Natural killer cell (primary cell): Measurements from ENCODE around the gene PPP2R5C. TPM values are rescaled to one million over a fixed set of nuclear protein-coding genes. Genes with fewer than 3 reads are reported as not detected.

Experiments used
- ATAC-seq, 3 donors: fragments of 150-1000 bp in 2 of 3; fragments of 200-7000 bp in 1 of 3; cut with Tn5 transposase; 1 replicate in 1 of 3; 2 replicates in 2 of 3; pipeline ENCODE4 v1.10.0; 2021; ENCODE audit warnings: mild to moderate bottlenecking in 2 of 3, moderate library complexity in 2 of 3
- DNase-seq, 2 donors: peaks; one replicate each; pipeline versions ENCODE4 v3.0.0 to v3.0.0-alpha.2; 2013 to 2021; ENCODE audit warnings: mixed read lengths in 1 of 2
- H3K27ac ChIP-seq: one replicate; pipeline ENCODE4 v1.5.1; 2013; ENCODE audit warnings: mild to moderate bottlenecking, low read length
- H3K27me3 ChIP-seq: one replicate; pipeline ENCODE4 v1.6.1; 2013; ENCODE audit warnings: low read length; ENCODE audit not compliant: control insufficient read depth, insufficient read depth
- H3K36me3 ChIP-seq: one replicate; pipeline ENCODE4 v1.6.1; 2013; ENCODE audit warnings: low read length; ENCODE audit not compliant: control insufficient read depth, insufficient read depth
- H3K4me1 ChIP-seq: one replicate; pipeline ENCODE4 v1.6.1; 2013; ENCODE audit warnings: low read length; ENCODE audit not compliant: control insufficient read depth, insufficient read depth
- H3K4me3 ChIP-seq: one replicate; pipeline ENCODE4 v1.5.1; 2013; ENCODE audit warnings: low read length
- H3K9me3 ChIP-seq: one replicate; pipeline ENCODE4 v1.6.1; 2013; ENCODE audit warnings: low read length; ENCODE audit not compliant: control insufficient read depth, insufficient read depth
- H3K27ac Mint-ChIP-seq, 2 donors: one replicate each; pipeline ENCODE4 v1.8.0; 2022; ENCODE audit warnings: mild to moderate bottlenecking in 2 of 2, mixed read lengths in 2 of 2, moderate library complexity in 1 of 2
- H3K27me3 Mint-ChIP-seq, 2 donors: one replicate each; pipeline ENCODE4 v1.8.0; 2022; ENCODE audit warnings: low read depth in 2 of 2, mixed read lengths in 2 of 2
- H3K36me3 Mint-ChIP-seq: one replicate; pipeline ENCODE4 v1.8.0; 2022; ENCODE audit warnings: mixed read lengths
- H3K4me1 Mint-ChIP-seq, 2 donors: one replicate each; pipeline ENCODE4 v1.8.0; 2022; ENCODE audit warnings: mixed read lengths in 2 of 2
- H3K4me3 Mint-ChIP-seq: one replicate; pipeline ENCODE4 v1.8.0; 2022; ENCODE audit warnings: mild to moderate bottlenecking, moderate library complexity, mixed read lengths
- H3K9me3 Mint-ChIP-seq, 2 donors: one replicate each; pipeline ENCODE4 v1.8.0; 2022; ENCODE audit warnings: mixed read lengths in 2 of 2
- WGBS: methylation state at CpG from one replicate; pipeline ENCODE4 v1.1.7; 2013; ENCODE audit warnings: missing lambda C conversion rate; ENCODE audit not compliant: insufficient coverage; 5-methylcytosine and 5-hydroxymethylcytosine counted together
- intact Hi-C: fragments of 100-400 bp; cut with micrococcal nuclease; formaldehyde crosslinking; loops from one replicate; pipeline ENCODE4 v1.14.2; 2022
- total RNA-seq, 4 donors: library from RNA; stranded (reverse); fragments of 120-200 nt in 1 of 4; gene quantifications; one replicate each; pipeline versions ENCODE4 v1.2.3 to v1.2.4, GENCODE V29; 2013 to 2022
- TF ChIP-seq, protein P1 (sequence below): fragments of 200-600 bp; IDR thresholded peaks from one replicate; pipeline ENCODE4 v1.8.0; 2022; ENCODE audit warnings: antibody characterized with exemption

PPP2R5C gene
- total RNA-seq, 3 donors from 2014 or later (not counting 1 experiment from before 2014, with no cell fraction given): 716 to 779 (median 736) TPM

DNA sequence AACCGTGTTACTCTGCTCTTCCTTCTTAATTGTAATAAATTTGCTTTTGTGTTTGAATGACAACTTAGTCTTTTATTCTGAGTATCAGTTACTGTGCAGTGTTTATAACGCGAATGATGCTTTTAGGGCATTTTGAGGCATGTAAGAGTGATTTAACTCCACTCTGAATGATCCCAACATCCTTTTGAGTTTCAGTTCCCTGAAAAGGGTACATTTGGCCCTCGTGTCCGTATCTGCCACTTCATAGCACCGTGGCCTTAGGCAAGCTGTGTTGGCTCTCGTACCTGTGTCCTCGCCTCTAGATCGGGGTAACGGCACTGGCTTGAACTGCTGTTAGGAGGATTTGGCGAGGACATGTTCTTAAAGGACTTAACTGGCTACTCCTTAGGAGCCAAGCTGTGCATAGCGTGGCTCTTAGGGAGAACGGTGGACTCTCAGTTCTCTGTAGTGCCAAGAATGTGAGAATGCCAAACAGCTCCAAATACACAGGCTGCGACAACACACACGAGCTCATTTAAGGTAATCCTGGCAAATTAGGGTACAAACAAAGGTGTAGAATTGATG, 92.0 kb downstream of the PPP2R5C start:
- Histone ChIP-seq H3K4me3 (no peak overlapping the region), H3K9me3 (no peaks in the 10 kb centered on the region), H3K36me3 (peaks cover 20% of the 10 kb centered on the region), H3K4me1 (peaks cover 53% of the 10 kb centered on the region), H3K27ac (no peak overlapping the region), H3K27me3 (no peaks in the 10 kb centered on the region)
- 87% methylated on average over 15 of the region's 15 CpGs for WGBS
- ATAC-seq (no peak), DNase-seq (no peak)
- Mint-ChIP-seq H3K9me3 (no peaks in the 10 kb centered on the region), H3K27me3 (no peaks in the 10 kb centered on the region), H3K36me3 (no peaks in the 10 kb centered on the region), H3K27ac (peak overlapping the region; percentile 86 to 94), H3K4me1 (peaks cover 81 to 94% of the 10 kb centered on the region in 2 donors), H3K4me3 (peak overlapping the region; percentile 40)
- TF ChIP-seq, protein P1, sequence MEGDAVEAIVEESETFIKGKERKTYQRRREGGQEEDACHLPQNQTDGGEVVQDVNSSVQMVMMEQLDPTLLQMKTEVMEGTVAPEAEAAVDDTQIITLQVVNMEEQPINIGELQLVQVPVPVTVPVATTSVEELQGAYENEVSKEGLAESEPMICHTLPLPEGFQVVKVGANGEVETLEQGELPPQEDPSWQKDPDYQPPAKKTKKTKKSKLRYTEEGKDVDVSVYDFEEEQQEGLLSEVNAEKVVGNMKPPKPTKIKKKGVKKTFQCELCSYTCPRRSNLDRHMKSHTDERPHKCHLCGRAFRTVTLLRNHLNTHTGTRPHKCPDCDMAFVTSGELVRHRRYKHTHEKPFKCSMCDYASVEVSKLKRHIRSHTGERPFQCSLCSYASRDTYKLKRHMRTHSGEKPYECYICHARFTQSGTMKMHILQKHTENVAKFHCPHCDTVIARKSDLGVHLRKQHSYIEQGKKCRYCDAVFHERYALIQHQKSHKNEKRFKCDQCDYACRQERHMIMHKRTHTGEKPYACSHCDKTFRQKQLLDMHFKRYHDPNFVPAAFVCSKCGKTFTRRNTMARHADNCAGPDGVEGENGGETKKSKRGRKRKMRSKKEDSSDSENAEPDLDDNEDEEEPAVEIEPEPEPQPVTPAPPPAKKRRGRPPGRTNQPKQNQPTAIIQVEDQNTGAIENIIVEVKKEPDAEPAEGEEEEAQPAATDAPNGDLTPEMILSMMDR: no peak
- intact Hi-C loops: no loop called here

DNA sequence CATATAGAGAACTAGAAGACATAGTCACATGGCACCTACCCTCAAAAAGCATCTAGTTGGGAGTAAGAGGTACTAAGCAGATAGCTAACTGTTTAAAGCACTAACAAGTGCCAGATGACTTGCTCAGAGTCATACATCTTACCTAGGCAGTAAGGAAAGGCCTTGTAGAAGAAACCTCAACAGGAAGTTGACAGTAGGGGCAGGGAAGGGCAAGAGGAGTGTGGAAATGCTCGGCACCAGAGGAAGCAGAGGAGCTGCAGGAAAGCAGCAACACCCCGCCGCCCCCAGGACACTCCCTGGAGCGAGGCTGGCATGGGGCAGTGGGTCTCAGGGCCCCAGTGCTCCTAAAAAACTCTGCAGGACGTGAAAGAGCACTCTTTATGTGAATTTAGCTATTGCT, 92.9 kb downstream of the PPP2R5C start:
- Mint-ChIP-seq H3K4me3 (peak overlapping the region; percentile 72), H3K4me1 (peaks cover 82 to 93% of the 10 kb centered on the region in 2 donors), H3K36me3 (peaks cover 6% of the 10 kb centered on the region), H3K27me3 (no peaks in the 10 kb centered on the region), H3K27ac (peak overlapping the region; percentile 86 to 94), H3K9me3 (no peaks in the 10 kb centered on the region)
- TF ChIP-seq, protein P1: no peak
- no peaks in the 10 kb centered on the region for H3K9me3 ChIP-seq
- peak overlapping the region; percentile 43 for H3K27ac ChIP-seq
- H3K4me3 ChIP-seq: no peak overlapping the region
- intact Hi-C loops: no loop called here
- H3K36me3 ChIP-seq: peaks cover 28% of the 10 kb centered on the region
- H3K4me1 ChIP-seq: peaks cover 53% of the 10 kb centered on the region
- DNase-seq: peak in 1 of 2 donors; percentile 59
- no peaks in the 10 kb centered on the region for H3K27me3 ChIP-seq
- ATAC-seq: peak; percentile 48 to 65 (median 64)
- WGBS: 27% methylated on average over 5 of the region's 5 CpGs

DNA sequence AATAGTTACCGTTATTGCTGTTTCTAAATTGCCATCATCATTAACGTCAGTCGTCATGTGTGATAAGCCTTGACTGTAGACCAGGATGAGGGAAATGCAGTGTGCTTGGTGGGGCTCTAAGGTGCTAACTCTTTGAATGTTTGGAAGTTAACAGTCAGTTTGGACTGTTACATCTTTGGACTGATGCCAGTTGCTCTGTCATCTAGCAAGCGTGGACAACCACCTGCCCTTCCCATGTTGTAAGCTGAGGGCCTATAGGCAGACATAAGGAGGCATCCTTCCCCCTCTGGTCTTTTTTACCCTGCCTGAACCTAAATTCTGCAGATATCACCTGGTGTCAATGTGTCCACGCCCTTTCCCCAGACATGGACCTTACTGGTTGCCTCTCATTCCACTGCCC, 94.4 kb downstream of the PPP2R5C start:
- TF ChIP-seq, protein P1: no peak
- no peaks in the 10 kb centered on the region for H3K9me3 Mint-ChIP-seq
- Histone ChIP-seq H3K9me3 (no peaks in the 10 kb centered on the region), H3K36me3 (peaks cover 42% of the 10 kb centered on the region), H3K4me3 (no peak overlapping the region), H3K27ac (no peak overlapping the region), H3K4me1 (peaks cover 44% of the 10 kb centered on the region), H3K27me3 (no peaks in the 10 kb centered on the region)
- peaks cover 6% of the 10 kb centered on the region for H3K36me3 Mint-ChIP-seq
- DNase-seq (no peak), ATAC-seq (no peak)
- peak overlapping the region; percentile 86 to 94 for H3K27ac Mint-ChIP-seq
- intact Hi-C loops: no loop called here
- H3K4me1 Mint-ChIP-seq: peaks cover 82 to 93% of the 10 kb centered on the region in 2 donors
- peak overlapping the region; percentile 55 for H3K4me3 Mint-ChIP-seq
- no peaks in the 10 kb centered on the region for H3K27me3 Mint-ChIP-seq
- WGBS: 83% methylated on average over 5 of the region's 5 CpGs

DNA sequence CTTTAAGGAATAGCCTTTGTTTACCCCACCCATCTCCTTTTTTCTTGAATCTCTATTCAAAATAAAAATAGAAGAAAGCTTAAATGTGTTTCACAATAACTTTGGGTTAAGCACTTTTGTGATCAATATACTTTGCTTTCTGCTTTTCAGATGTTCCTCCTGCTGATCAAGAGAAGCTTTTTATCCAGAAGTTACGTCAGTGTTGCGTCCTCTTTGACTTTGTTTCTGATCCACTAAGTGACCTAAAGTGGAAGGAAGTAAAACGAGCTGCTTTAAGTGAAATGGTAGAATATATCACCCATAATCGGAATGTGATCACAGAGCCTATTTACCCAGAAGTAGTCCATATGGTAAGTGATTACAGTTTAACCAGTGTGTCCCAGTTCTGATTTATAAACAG, 95.0 kb downstream of the PPP2R5C start:
- DNase-seq (no peak), ATAC-seq (no peak)
- Histone ChIP-seq H3K4me3 (no peak overlapping the region), H3K27me3 (no peaks in the 10 kb centered on the region), H3K36me3 (peaks cover 47% of the 10 kb centered on the region), H3K27ac (no peak overlapping the region), H3K9me3 (no peaks in the 10 kb centered on the region), H3K4me1 (peaks cover 38% of the 10 kb centered on the region)
- Mint-ChIP-seq H3K4me1 (peaks cover 82 to 93% of the 10 kb centered on the region in 2 donors), H3K4me3 (no peak overlapping the region), H3K9me3 (no peaks in the 10 kb centered on the region), H3K27ac (peak overlapping the region; percentile 86 to 94), H3K27me3 (no peaks in the 10 kb centered on the region), H3K36me3 (peaks cover 6% of the 10 kb centered on the region)
- TF ChIP-seq, protein P1: no peak
- 95% methylated on average over 4 of the region's 4 CpGs for WGBS
- intact Hi-C loops: no loop called here
